ENCODE results near the gene NRL.

- TF ChIP-seq CTCF (IDR thresholded peaks at IDR 0.05) (no peak), POLR2A (IDR thresholded peaks at IDR 0.05) (no peak), EP300 (IDR thresholded peaks at IDR 0.05) (no peak), POLR2AphosphoS5 (IDR thresholded peaks at IDR 0.05) (no peak)
Observed at GRCh38 chr14:24068711-24069410, 45.9 kb downstream of the NRL start.
